GM18867 (cell line): Measurements from ENCODE around the gene ATP2C2.

Source experiments
- ATAC-seq: cut with Tn5 transposase; IDR thresholded peaks from one replicate; pipeline ENCODE4 v1.9.1; 2021; ENCODE audit warnings: mild to moderate bottlenecking, moderate library complexity; ENCODE audit not compliant: unreplicated experiment

Gene ATP2C2

DNA sequence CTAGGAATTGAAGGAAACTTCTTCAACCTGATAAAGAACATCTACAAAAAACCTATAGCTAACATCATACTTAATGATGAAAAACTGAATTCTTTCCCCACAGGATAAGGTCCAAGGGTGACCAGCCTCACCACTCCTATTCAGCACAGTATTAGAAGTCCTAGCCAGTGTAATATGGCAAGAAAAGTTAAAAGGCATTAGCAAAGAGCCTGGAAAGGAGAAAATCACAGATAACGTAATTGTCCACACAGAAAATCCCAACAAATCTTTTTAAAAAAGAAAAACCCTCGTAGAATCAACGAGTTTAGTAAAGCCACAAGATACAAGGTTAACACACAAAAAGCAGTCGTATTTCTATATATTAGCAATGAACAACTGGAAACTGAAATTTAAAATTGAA is 98.4 kb downstream of the ATP2C2 start:
- ATAC-seq: no peak

DNA sequence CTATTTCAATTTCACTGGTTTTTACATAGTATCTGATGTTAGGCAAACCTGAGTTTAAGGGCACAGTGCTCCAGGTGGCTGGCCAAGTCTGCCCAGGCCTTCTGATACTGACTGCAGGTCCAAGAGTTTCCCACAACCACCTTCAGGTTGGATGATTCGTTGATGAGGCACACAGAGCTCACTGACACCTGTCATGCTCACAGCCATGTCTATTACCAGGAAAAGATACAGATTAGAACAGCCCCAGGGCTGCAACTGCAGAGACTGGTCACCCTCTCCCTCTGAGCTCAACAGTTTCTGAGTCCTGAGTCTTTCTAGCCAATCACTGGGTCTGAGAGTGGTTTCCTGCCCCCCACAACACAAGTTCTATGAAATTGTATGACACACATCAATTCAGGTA is 98.9 kb downstream of the ATP2C2 start:
- no peak for ATAC-seq

DNA sequence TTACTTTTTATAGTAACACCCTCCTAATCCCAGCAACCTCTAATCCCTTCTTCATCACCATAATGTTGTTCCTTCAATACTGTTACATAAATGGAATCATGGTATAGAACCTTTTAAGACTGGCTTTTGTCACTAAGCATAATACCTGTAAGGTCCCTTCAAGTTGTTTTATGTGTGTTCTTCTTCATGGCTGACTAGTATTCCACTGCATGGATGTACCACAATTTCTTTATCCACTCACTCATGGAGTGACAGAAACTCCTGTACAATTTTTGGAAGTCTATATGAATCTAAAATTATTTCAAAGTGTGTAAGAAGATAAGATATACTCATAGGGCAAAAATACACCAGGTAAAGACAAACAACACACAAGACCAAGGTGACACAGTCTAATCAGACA is 99.4 kb downstream of the ATP2C2 start:
- ATAC-seq: no peak

DNA sequence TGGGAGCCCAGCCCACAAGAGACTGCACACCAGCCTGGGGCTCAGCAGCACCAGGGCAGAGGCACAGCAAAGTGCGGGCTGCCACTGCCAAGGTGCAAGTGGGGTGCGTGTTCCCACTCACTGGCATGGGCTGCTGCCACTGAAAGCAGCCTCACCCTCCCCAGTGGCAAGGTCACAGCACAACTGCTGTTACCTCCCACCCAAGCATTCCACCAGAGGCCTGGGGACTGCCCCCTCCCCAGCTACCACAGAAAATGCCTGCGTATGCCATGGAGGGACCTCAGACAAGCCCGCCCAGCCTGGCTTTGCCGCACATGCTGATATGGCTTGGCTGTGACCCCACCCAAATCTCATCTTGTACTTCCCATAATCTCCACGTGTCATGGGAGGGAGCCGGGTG is 103.0 kb downstream of the ATP2C2 start:
- no peak for ATAC-seq

DNA sequence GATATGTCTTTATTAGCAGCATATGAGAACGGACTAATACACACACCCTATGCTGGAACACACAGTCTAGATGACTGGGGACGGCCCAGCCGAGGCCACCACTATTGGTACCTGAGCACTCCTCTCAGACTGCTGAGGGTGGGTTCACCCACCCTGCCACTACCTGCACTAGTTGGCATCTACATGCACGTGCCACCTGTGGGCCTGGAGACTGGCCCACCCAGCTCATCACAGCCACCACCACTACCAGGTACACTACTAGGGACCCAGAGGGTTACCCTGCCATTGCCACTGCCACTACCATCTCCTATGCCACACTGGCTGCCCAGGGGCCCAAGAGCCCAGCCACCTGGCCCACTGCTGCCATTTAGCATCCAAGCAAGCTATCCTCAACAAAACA is 103.6 kb downstream of the ATP2C2 start:
- ATAC-seq: no peak

DNA sequence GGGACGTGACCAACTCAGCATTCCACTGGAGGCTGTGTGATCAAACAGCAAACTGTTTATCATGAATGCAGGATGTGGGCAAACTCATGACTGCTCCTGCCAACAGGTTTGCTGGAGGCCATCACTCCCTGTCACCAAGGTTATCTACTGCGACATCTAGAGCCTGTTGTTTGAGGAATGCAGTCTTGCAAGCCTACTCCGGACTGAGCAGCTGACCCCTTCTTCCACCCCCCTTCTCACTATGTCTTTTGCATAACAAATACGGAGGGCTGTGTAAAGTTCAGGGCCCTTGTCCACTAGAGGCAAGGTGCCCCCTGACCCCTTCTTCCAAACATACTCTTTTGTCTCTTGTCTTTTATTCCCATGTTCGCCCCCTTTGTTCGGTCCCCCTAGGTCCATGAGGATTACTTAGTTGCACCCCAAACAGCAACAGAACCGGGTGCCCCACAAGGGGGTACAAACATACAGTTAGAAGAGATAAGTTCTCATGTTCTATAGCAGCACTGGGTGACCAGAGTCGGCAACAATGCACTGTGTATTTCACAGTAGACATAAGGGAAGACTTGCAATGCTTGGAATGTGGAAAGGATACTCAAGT is 107.4 kb downstream of the ATP2C2 start:
- no peak for ATAC-seq

DNA sequence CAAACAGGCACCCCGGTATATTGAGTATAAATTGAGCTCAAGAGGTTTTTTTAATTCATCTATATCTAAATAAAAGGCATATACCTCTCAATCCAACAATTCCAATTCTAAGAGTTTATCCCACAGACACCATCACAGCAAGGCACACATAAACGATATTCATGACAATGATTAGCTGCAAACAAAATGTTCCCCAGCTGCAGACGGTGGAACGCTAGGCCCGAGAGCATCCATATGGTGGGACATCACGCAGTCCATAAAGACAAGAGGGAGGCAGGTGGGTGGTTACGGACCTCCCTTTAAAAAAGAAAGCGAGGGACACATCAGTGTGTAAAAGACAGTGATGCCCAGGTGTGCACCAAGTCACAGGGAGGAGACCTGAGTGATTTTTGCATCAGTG is 108.1 kb downstream of the ATP2C2 start:
- no peak for ATAC-seq

DNA sequence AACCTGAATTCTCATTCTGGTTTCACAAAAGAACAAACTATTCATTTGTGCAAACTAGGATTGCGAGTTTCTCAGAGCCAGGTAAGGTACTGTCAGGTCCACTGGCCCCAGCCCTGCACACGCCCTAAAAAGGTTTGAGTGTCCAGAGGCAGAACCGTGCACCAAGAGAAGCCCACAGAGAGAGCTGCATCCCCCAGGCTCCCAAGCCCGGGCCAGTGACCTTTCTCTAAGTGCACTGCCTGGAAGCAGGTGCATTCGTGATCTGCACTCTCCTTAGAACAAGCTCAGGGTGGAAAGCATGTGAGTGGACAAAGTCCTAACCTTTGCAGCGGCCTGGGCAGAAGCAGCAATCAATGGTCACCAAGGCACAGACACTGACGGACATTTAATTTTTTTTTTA is 109.3 kb downstream of the ATP2C2 start:
- ATAC-seq: no peak

DNA sequence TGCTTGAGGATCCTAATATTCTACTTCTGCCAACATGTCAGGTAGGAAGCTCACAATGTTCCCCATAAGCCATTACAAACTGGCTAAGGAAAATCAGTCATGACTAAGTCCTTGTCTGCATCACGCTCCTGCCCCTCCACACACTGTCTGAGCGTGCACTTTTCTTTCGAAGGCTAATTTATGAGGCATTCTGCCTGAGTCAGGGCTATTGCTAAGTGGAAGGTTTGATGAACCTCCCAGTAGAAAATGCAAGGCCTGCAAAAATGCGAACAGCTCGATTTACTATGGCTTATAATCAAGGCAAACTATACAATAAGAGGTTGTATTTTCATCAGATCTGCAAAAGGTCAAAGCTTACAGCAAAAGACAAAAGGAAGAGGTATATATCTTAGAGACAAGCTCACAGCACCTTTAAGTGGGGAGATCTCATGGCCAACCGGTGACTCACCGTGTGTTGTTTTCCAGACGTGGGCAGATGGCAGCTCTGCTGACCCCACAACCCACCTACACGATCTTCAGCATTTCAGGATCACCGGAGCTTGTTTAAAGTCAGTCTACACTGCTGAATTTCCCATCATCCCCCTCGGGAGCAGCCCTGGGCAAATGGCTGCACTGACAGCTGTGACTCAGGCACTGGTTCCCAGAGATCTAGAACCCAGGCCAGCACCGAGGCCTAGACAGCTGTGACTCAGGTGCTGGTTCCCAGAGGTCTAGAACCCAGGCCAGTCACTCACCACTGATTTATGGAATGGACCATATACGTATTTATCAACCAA is 110.0 kb downstream of the ATP2C2 start:
- no peak for ATAC-seq

DNA sequence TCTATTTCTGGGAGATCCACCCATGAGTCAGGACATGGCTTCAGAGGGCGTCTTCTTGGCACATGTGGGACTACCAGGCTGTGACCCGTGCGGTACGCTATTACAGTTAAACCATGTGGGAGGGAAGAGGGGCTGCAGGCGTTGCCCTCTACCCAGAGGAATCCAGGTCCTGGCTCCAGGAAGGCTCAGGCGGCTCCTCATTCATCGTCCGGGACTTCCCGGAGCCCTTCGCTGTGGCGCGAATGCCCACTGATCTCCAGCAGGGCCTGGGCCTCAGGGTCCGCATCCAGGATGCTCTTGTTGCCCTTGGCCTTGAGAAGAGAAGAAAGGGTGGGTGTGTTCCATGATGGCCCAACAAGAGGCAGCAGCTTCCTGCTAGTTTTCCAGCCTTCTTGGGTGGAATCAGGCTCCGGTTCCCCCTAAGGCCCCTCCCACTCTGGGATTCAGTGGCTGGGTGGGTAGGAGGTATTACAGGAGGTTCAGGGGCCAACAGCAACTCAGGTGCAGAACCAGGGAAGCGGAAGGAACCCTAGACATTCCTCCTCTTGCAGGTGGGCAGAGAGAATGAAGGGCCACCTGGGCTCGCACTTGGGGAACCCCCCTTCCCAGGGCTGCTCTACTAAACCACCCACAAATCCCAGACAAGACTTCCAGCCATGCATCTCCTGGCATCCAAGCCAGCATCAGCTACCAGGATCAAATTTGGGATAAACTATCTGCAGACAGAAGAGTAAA is 111.5 kb downstream of the ATP2C2 start:
- ATAC-seq: no peak

DNA sequence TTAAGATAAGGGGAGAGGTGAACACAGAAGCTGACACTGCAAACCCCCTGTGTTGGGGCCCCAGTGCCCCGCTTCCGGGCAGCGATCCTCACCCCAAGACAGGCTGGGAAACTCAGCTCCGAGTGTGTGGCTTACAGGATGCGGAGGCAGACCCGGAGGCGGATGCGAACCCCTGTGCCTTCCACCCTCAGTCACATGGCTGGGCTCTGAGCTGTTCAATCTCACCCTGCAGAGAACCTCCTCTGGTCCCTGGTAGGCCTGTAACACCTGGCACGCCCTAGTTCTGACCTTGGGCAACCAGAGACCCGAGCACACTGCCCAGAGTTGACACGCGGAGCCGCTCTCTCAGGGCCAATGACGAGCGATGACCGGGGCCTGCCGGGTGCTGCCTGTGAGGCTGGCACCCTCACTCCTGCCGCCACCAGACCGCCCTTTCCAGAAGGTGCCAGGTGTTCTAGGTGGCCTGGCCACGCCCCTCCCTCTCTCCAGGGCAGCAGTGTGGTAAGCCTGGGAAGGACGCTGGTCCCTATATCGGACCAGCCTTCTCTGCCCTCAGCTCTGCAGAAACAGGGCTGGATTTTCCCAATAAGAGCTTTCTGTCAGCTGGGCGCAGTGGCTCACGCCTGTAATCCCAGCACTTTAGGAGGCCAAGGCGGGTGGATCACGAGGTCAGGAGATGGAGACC is 112.9 kb downstream of the ATP2C2 start:
- ATAC-seq: no peak

DNA sequence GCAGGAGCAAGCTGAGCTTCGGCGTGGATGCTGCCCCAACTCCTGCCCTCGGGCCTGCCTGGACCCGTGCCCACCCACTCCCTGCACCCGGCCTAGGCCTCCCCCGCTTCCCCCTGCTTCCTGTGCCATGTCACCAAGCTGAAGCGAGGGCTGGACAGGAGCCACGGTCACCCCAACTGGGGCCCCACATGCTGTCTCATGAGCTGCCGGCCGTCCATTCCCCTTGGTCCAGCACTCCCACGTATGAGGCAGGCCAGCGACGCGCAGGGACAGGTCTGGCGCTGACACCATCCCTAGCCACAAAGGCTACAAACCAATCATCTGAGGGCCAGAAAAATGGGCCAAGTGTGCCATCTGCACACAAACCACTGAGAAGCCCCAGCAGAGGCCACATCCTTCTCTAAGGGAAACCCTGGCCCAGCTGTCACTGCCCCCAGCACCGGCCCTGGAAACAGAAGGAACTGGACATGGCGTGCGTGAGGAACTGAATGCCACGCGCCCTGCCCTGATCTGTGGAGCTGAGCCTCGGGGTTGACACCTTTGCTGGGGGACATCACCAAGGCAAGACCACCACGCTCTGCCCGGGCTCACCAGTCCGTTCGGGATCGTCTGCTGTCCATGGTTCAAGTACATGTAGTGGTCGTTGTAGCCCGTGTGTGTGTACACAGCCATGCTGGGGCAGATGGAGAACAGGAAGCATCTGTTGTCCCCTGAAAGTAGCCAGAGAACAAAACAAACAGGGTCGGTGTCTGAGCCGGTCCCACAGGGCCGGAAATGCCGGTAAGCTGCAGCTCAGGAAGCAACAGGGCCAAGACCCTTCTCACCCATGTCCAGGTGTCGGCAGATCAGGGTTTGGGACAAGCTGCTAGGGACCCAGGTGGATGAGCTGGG is 113.9 kb downstream of the ATP2C2 start:
- ATAC-seq: no peak

DNA sequence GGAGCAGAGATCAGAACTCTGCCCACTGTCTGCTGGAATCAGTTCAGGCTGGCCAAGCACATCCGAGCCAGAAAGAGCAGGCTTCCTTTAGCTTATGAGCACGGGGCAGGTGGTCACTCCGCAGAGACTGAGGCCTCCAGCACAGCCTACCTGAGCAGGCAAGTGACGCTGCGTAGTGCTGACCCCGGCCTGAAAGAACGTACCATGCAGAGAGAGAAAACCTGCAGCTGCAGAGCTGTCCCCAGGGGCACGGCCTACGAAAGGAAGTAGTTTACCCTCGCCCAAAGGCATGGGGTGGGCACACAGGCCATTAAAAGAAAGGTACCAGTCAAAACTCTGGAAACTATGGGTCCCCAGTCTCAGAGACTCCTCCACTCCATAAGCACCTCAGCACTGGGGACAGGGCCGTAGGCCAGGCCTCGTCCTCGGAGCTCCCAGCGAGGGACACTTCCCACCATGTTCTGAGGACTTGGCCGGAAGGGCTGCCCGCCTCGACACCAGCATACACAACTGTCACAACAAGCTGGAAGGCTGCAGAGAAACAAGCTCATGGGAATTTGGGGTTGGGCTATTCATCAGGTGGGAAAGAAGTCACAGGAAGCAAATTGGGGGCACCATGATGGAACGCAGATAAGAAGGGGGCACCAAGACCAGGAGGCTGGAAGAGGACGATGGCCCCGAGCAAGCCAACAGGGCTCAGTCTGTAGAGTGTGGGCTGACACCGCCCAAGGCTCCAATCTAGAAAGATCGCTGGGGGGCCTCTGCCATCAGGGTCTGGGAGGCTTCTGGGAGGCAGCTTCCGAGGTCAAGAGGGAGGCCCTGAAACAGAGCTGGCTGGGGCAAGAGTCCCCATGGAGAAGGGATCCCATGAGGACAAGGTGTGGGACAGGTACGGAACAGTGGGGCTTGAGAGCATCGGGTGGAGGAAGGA is 114.9 kb downstream of the ATP2C2 start:
- no peak for ATAC-seq

DNA sequence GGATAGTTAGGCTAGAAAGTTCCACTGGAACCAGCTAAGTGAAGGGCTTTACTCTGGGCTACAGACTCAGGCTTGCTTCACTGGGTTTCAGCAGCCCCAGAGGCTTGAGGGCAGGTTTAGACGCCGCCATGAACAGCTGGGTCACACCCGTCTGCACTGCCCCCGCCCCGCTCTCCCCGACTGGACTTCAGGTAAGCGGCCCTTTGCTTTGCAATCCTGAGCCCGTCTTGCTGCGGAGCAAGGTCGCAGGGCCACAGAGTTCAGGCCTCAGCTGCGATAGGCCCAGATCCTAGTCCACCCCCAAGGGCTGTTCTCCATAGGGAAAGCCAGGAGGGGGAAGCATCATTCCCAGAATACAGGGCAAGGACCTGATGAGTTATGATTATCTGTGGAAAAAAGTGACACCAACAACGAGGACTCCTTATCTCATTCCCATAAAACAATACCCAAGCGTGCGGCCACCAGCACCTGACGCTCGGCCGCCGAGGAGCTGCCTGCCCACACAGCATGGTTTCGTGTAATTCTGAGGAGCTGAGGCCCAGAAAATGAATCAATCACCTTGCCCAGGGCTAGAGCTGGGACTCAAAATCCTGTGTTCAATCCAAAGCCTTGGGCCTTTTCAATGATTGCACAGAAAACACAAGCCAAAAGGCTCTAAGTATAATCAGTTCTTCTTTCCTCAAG is 115.7 kb downstream of the ATP2C2 start:
- no peak for ATAC-seq

DNA sequence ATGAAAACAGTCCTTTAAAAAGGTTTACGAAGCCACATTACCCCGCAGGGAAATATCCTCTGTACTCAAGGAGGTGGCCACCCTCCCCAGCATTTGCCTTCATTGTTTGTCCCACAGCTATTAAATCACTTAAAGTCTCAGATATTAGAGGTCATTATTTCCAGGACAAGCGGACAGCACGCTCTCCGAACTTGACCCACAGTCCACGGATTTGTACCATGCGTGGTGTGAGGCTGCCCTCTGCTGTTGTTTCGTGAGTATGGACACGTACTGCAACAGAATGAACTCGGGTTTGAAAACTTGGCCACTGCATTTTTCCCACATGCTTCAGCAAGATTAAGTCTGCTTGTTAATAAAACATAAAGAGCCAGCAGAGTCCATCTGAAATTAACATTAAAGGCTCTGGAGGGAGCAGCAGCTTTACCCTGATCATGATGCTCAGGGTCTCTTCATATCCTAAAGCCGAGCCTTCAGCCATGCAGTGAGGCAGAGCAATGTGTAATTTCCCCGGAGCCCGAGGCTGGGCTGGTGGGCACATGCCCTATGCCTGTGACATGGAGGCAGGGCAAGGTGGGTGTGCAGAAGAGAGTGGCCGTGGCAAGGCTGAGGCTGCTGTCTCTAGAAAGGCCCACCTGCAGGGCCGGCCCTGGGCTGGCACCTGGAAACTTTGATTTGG is 116.4 kb downstream of the ATP2C2 start:
- ATAC-seq: no peak

DNA sequence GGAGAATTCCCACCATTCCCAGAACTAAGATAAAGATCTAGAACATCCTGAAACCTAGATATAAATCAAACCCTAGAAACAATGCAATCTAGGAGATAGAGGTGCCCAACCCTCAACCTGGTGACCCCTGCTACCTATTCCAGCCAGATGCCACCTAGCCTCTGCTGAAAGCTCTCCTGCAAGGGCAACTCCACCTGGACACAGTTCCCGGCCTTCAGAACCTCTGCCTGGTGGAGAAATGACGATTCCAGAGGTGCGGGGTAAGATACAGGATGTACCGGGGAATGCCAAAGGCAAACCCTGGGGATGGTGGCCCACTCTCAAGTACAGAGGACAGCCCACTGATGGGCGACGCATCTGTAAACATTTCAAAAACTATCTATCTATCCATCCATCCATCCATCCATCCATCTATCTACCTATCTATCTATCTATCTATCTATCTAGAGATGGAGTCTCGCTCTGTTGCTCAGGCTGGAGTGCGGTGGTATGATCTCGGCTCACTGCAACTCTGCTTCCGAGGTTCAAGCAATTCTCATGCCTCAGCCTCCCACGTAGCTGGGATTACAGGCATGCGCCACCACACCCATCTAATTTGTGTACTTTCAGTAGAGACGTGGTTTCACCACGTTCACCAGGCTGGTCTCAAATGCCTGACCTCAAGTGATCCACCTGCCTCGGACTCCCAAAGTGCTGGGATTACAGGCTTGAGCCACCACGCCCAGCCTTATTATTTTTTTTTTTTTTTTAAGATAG is 117.1 kb downstream of the ATP2C2 start:
- no peak for ATAC-seq

DNA sequence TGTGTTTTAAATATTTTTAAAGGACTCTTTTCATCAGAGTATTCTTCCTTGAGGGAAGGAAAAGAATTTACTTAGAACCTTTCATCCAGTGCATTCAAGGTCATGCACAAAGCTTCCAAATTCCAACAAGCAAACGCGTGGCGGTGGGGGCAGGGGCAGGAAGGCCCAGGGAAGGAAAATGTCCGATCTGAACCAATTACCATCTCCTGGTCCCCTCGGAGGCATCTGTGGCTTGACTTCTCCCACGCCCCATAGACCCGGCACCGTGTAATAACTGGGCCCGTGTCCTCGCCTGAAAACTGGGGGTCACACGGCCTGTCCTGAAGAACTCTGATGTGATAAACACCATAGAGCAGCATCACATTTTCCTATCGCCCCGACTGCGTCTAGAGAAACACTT is 117.8 kb downstream of the ATP2C2 start:
- ATAC-seq: no peak
